Activated T-cell treated with anti-CD3 and anti-CD28 coated beads for 48 hours (primary cell): ENCODE data around the gene YPEL2.

Experiments used
- DNase-seq: peaks from one replicate; pipeline ENCODE4 v3.0.0-alpha.2; 2020; ENCODE audit warnings: low read depth

YPEL2 gene

DNA sequence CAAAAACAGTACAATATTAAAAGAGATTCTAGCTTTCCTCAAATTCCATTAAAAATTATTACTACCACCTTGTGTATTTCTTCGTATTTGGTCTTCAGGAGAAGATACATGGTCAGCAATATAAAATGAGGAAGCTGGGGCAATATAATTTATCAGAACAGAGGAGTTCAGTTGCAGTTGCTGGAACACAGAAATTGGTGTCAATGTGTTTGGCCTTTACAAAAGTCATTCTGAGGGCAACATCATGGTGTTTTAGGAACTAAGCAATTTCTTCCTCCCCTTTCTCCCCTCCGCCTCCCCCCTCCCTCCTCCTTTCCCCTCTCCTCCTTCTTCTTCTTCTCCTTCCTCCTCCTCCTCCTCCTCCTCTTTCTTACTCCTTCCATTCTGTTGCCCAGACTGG lies 102.1 kb downstream of the YPEL2 start:
- no peak for DNase-seq

DNA sequence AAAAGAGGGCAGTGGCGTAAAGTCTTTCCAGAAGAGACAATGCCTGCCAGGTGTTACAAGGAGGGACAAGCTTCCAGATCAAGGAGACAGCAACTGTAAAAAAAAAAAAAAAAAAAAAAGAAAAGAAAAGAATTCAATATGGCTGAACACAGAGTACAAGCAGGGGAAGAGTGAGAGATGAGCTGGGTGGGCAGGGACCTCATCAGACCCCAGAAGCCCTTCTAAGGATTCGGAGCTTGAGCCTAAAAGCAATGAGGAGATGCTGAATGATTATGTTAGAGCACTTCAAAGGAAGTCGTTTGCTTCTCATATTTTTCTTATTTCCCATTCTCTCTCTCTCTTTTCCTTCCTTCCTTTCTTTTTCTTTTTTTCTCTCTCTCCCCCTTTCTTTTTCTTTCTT lies 103.0 kb downstream of the YPEL2 start:
- no peak for DNase-seq

DNA sequence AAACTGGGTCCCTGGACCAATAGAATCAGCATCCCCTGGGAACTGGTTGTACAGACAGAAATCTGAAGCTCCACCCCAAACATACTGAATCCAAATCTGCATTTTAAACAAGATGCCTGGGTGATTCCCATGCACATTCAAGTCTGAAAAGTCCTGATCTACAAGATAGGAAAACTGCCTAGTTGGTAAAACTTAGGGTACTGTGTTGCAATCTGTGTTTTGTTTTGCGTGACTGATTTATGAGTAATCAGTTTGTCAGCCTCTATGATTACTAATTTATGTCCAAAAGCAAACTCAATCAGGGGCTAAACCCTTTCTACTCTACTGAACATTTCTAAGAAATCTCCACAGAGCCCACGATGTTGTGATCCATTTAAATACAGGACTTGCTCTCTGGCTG lies 103.8 kb downstream of the YPEL2 start:
- DNase-seq, result no peak

DNA sequence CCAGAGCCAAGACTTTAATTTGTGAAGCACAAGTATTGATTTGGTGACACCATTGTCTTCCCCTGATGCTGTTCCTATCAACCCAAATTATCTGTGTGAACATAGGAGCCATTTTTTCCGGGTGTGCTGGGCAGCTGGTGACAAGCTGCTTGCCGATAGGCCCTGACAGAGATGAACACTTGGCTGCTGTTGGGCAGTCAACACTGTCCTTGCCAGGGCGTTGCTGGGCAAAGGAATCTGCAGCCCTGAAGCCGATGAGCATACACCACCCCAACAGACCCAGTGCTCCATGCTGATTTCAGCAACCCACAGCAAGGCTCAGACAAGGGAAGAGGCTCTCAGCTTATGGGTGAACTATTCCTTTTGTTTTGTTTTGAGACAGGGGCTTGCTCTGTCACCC lies 105.4 kb downstream of the YPEL2 start:
- DNase-seq, result no peak

DNA sequence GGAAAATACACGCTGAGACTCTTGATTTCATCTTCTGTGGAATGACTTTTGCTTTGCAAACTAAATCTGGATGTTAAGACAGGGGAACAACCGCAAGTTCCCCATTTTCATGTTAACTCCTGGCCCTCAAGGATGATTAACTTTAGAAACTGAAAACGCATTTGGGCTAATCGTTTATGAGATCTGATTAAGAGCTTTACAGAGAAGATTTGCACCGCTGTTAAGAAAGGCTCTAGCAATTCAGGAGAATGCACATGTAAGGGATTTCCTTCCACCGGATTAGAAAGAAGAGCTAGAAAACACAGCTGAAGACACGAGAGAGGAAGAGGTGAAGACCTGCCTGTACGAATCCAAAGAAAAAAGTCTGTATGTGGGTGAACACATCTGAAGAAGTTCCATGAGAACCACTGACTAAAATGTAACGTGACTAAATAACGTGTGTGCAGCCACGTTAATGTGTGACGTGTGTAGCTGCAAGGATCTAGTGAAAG lies 106.4 kb downstream of the YPEL2 start:
- DNase-seq, result no peak

DNA sequence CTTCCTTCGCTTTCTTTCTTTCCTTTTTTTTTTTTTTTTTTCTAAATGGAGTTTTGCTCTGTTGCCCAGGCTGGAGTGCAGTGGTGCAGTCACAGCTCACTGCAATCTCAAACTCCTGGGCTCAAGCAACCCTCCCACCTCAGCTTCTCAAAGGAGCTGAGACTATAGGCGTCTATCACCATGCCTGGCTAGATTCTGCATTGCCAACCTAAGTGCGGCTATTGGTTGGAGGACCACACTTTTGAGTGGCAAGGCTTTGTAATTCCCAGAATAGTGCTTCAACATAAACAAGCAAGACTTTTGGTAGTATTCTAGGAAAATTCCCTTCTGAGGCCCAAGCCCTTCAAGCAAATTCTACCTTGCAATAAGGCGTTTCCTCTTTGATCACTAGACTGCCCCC lies 107.8 kb downstream of the YPEL2 start:
- DNase-seq, result no peak

DNA sequence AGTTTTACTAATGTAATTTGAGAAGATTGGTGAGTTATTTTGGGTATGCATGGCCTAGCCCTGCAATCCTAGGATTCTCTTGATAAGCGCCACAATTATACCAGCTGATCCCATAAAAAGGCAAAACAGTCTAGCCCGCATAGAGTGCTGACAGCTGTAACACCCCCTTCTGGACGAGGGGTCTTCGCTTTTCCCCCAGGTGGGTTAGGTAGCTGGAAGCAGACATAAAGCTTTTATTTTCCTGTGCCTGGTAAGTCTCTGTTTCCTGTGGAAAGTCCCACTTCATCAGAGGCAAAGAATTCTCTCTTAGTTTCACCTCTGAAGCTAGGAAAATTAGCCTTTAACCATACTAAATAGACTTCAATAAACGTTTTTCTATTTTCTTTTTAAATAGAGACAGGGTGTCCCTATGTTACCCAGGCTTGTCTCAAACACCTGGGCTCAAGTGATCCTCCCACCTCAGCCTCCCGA lies 108.3 kb downstream of the YPEL2 start:
- DNase-seq, result no peak

DNA sequence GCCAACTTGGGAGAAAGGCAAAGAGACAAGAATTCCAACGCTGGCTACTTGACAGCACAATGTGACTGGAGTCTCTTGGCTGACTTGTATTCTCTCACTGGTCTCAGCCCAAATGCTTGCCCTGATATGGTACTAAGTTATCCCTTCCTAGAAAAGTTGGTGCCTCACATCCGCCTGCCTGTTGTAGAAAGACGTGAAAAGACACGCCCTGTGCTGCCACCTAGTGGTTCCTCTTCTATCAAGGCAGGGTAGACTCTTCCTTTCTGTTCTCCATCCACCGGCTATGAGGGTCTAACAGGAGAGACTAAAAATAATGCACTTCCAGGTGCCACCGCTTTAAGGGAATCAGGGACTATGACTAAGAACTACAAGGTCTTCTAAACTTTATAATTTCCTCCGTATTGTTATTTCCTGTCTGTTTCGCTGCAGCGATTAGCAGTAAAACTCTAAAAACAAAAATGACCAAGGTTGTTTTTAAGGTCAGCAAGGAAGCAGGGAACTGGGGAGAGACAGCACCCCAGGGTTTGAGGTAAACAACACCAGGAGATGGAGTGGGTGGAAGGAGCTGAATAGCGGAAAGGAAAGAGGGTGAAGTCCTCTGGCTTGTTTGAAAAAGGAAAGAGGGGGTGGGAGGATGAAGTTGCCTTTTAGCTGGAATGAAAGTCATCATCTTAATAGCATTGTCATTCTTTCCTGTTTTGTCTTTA lies 109.5 kb downstream of the YPEL2 start:
- DNase-seq, result peak; percentile 77

DNA sequence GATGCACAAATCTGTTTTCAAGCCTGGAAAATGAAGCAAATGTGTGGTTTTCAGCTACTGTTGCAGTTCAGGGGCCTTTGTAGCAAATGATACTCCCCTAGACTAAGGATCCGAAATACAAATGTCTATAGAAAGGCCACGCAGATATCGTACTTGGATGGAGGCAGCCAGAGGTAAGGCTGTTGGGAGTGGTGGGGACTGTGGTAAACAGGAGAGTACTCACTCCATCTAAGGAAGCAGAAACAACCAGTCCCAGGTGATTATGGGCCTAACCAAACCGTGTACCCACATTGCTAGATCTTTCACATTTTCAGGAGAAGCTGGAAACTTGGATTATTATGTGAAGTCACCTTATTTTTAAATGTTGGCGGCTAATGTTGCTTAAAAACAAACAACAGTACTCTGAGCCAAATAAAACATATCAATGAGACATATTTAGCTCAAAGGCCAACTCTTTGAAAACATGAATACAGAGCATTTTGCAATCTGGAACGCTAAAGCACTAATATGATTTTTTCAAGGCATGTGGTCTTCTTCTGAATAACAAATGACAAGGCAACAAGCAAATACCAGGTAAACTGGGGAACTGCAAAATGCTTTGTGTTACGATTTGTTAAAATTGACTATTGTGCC lies 110.1 kb downstream of the YPEL2 start:
- DNase-seq, result no peak

DNA sequence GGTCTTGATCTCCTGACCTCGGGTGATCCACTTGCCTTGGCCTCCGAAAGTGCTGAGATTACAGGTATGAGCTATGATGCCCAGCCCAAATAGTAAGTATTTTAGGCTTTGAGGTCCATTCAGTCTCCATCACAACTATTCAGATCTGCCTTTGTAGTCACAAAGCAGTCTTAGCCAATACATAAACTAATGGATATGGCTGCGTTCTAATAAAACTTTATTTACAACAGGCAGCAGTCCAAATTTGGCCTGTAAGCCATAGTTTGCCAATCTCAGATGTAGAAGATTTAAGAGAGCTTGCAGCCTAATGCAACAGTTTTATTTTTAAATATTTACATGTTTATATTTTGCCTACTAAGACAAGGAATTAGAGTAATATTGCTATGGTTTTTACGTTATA lies 111.7 kb downstream of the YPEL2 start:
- no peak for DNase-seq
